Measurements from ENCODE around the gene CMC1.
"Not testable (repeated sequence)": the region's sequence is repeated elsewhere in the genome, so short reads cannot be mapped to it uniquely, and the experiment has no call there.

The CMC1 gene, protein sequence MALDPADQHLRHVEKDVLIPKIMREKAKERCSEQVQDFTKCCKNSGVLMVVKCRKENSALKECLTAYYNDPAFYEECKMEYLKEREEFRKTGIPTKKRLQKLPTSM

DNA sequence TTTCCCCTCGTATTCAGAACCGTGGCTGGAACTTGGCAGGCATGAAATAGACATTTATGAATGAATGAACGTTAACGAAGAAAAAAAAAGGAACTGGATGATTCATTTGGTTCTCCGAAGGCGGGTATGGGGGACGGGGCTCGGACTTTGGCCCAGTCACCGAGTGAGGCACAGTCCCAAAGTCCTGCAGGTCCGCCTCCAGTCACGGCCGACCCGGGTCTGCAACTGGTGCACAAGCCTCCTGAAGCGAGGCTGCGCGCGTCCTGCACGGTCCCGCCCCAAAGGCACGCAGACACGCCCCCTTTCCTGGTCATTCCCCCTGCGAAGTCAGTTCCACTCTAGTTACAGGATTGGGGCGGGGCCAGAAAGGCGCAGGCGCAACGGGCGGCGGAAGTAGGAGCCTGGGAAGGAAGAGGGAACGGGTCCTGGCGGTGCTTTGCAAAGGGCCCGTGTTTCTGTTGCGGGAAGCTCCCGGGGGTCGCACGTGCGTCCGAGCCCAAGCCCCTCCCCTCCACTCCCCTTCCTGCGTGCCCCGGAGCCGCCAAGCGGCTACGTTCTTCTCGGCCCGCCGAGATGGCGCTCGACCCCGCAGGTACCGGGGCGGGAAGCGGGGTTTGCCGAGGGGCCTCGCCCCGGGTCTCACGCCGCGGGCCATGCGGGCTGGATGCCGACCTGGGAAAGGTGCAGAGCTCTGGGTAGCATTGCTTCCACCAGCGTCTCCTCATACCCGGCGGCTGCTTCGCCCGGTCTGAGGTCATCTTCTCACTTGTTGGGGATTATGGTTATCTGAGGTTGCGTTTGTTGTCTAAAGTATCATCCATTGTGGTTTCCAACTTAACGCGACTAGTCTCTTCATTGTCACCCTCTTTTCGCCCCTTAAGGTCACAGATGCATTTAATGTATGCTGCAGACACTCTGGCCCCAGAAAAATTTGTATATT lies at the start of gene CMC1:
Gene CMC1 (plus strand): TSS at position 399 of the 940 bp plus-strand sequence. CDS start 175 bp downstream, at position 574.
- DNase-seq: peak; percentile 93 to 97

DNA sequence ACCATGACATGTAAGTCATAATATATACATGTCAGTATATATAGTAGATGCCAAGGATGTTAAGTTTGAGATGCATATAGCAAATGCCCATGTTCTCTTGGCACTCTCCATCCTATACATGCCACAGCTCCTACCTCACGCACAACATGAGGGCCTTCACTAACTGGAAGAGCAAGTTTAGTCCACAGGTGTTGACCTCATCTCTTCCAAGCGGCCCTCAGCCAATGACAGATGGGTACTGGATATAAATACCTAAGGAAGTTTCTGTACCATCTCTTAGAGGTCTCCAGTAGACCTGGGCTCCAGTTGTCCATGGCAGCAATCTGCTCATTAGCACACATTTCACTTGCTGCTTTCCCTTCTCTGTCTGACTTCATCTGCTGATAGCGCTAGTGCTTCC lies 43.3 kb upstream of the CMC1 start:
- no peak for DNase-seq

DNA sequence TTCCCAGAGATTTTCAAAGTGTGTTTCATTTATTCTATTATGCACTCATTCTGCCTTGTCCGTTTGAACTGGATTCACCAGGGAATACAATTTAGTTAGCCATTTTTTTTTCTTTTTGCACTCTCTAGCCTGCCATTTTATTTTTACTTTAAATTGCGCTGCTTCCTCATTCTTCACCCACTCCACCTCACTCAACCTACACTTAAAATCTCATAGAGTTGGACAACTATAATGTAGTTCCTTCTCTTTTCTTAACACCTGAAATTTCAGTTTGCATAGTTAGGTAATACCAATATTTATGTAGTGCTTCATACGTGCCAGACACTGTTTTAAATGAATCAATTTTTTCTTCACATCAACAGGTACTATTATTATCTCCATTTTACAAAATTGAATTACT lies 42.4 kb upstream of the CMC1 start:
- DNase-seq: no peak

DNA sequence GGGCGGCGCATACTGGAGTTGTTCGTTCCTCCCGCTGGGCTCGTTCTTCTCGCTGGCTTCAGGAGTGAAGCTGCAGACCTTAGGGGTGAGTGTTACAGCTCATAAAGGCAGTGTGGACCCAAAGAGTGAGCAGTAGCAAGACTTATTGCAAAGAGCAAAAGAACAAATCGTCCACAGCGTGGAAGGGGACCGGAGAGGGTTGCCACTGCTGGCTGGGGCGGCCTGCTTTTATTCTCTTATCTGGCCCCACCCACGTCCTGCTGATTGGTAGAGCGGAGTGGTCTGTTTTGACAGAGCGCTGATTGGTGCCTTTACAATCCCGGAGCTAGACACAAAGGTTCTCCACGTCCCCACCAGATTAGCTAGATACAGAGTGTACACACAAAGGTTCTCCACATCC lies 41.8 kb upstream of the CMC1 start:
- not testable (repeated sequence) for DNase-seq

DNA sequence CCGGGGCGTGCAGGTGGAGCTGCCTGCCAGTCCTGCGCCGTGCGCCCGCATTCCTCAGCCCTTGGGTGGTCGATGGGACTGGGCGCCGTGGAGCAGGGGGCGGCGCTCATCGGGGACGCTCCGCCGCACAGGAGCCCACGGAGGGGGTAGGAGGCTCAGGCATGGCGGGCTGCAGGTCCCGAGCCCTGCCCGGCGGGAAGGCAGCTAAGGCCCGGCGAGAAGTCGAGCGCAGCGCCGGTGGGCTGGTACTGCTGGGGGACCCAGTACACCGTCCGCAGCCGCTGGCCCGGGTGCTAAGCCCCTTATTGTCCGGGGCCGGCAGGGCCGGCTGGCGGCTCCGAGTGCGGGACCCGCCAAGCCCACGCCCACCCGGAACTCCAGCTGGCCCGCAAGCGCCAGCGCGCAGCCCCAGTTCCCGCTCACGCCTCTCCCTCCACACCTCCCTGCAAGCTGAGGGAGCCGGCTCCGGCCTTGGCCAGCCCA lies 41.0 kb upstream of the CMC1 start:
- DNase-seq: not testable (repeated sequence)

DNA sequence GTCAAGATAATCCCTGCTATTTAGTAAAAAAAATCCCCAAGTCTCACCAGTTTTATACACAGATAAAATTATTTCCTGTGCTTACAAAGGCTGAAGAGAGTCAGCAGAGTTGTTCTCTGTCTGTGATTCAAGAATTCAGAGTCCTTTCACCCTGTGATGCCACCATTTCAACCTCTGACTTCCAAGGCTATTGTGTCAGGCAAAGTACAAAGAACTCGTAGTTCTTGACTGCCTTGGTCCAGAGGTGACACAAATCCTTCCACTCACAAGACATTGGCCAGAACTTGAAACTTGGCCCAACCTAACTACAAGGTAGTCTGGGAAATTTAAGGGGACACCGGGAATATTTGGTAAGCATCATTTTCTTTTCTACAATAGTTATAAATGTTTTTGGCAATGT lies 34.9 kb upstream of the CMC1 start:
- DNase-seq: no peak

DNA sequence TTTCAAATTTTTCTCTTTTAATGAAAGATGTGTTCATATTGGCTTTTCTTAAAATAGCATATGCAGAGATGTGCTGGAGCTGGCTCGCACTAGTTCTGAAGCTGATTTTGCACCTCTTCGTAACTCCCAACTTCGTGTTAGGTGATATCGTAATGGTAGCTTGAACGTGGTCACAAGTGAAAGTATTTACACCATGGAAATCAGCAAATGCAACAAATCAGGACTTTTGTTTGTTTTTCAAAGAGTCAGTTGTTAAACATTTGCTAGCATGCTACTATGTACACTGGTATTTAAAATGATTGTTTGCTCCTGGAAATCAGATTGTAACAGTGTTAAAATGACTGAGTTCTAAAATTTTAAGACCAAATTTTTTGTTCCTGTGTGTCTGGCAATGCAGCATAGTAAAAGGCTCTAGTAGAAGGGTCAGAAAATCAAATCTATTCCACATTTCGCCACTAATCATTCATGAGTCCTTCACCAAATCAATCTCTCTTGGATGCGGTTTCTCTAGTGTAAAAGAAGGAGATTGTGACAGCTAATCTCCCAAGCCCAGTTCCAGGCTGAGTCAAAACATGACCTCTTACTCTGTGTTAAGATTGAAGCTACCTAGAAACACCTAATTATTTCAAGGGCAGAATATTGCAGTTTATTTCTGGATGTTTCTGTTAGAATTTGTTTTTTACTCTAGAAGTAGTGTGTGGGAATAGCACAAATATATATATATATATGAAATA lies 34.3 kb upstream of the CMC1 start:
- no peak for DNase-seq

DNA sequence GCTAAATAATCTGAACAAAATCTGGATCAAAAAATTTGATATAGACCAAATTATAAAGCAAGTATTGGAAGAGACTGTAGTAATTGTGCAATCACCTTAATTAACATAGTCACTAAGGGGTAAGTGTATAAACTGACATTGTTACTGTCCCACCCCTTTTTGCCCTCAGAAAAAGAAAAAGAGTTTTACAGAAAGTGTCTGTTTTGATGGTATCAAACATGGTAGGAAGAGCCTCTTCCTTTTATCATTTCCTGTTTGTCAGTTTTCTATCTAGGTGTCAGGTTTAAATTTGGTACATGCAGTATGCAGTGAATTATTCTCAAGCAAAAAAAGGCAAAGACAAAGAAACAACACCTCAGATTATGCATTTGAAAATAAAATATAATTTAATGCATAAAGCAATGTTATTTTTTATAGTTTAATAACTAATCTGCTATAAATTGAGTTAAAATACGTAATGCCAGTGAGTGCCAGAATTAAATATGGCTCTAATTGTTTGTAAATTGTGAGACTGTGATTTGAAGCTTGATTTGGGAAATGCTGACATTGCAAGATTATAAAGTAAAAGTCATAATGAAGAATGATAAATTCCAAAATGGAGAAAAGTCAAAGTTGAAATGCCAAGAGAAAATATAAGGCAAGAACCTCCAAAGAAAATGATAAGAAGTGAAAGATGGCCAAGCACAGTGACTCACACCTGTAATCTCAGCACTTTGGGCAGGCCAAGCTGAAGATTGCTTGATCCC lies 30.3 kb upstream of the CMC1 start:
- DNase-seq: no peak

DNA sequence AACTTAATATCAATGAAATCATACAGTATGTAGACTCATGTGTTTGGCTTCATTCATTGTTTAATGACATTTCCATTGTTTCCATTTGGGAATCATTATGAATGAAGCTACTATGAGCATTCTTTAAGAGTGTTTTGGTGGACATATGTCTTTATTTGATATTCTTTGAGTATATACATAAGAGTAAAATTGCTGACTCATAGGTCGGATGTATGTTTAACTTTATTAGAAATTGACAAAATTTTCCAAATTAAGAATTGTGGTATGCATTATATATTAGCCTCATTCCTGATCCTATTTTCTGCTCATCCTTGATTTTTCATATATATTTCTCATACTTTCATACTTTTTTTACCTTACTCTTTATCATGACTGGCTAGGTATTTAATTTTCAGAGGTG lies 28.7 kb upstream of the CMC1 start:
- DNase-seq: no peak

DNA sequence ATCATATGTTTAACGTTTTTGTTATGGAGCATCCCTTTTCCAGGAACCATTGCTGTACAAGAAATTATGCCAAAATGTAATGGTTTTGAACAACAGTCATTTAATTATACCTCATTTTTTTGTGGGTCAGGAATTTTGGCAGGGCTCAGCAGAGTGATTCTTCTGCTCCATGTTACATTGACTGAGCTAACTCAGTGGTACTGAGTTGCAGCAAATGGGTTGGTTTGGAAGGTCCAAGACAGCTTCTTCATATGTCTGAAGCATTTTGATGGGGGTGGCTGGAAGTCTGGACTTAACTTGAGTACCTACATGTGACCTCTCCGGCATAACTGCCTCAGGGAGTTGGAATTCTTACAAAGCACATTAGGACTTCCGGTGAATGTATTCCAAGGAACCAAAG lies 26.0 kb upstream of the CMC1 start:
- no peak for DNase-seq

DNA sequence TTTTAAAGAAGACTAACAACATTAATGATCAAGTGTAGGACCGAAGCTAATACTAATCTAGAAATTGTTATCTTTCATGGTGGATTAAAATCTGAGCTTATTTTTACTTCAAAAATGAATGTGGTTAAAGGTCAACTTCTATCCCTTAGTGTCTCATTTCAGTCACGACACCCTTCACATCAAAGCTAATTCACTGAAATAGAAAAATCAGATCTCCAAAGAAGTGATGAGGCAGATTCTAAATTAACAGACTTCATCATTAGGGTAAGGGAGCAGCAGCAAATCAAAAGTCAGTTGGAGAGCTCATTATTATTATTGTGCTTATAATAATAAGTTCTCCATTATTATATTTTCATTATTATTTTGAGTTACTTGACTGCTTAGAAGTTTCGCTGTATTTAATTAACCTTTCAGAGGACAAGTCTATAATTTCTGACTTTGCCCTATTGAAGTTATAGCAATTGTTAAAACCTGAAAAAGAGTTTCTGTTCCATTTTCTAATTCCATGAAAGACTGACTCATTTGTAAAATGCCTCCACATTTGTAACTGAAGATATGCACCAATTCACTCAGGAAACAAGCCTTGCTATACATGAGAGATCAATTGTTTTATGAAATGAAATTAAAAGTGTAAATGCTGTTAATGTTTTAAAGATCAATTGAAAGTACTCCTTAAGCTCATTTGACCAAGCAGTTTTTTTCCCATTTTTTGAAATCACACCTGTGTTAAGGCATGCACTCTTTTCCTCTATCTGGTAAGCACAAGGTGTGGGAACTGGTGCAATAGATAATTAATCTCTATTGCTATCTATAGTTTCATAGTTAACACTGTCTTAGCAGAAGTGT lies 23.1 kb upstream of the CMC1 start:
- no peak for DNase-seq

DNA sequence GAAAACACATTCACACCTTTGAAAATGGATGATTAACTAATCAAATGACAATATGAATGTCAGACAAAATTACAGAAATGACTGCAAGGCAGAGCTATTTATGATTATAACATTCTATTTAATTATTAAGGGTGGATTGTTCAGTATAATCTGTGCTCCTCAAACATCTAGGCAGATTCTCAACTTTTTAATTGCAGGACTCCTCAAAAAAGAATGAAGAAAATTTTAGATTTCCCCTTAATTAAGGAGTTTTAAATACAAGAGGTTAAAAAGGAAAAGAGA lies 22.6 kb upstream of the CMC1 start:
- no peak for DNase-seq

DNA sequence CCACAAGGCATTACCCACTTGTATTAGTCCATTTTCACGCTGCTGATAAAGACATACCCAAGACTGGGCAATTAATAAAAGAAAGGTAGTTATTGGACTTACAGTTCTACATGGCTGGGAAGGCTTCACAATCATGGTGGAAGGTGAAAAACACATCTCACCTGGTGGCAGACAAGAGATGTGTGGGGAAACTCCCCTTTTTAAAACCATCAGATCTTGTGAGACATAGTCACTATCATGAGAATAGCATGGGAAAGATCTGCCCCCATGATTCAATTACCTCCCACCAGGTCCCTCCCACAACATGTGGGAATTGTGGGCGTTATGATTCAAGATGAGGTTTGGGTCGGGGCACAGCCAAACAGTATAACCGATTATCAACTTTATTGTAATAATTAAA lies 17.0 kb upstream of the CMC1 start:
- no peak for DNase-seq

DNA sequence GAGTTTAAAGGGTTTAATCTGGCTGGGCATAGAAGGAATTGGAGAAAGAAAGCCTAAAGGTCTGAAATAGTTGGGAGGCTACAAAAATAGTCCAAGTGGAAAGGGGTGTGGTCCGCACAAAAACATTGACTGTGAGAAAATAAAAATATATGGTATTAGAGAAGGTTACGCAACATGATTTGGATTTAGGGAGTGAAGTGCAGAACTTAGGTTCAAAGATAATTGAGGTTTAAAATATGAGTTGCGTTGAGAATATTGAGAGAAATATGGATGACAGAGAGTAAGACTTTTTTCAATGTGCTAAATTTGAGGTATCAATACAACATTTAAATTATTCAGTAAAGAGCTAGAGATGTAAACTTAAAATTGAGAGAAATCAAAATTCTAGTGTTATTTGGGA lies 15.4 kb upstream of the CMC1 start:
- no peak for DNase-seq

DNA sequence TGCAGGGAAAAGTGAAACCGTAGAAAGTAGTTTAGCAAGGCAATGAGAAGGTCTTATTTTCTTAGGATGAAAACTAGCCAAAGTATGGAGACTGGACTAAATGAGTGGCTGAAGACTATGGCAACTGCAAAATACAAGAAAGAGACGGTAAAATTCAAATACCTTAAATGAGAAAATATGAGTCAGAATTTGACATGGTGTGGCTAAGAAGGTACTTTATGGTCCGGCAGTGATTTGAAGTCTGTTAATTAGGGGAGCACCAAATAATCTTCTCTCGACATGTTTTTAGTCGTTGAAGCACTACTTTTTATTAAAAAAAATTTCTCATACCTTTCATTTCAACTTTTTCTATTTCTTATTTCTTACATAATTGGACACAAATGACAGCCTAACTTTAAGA lies 12.8 kb upstream of the CMC1 start:
- no peak for DNase-seq

DNA sequence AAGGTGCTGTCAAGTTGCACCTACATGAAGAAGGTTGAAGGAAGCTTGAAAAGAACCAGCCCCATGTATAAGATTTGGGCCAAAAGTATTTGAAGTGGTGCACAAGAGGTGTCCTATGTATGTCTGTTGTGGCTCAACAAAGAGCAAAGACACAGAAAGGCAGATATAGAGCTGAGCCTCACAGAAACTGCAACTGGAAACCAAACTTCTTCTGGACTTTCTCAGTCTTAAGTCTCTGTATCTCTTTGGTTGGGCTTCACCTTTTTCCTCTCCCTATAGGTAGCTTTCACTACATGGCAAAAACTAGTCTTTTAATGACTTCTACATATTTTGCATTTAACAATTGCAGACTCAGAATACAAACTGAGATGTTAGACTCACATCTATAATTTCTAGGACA lies 8.8 kb upstream of the CMC1 start:
- no peak for DNase-seq

DNA sequence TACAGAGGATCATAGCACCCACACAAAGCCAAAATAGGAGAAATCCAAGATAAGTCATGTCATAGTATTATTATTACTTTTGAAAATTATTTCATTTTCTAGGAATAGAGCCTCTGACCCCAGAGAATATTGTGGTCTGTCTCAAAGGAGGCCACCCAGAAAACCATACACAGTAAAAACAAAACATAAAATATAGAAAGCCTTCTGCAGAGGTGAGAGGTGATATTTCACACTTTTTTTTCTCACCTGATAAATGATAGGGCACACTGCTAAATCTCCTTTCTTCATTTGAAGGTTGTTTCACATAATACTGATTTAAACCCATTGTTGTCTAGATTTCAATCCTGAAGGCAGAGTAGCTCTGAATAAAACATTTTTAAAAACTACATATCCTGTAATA lies 7.0 kb upstream of the CMC1 start:
- DNase-seq: no peak

DNA sequence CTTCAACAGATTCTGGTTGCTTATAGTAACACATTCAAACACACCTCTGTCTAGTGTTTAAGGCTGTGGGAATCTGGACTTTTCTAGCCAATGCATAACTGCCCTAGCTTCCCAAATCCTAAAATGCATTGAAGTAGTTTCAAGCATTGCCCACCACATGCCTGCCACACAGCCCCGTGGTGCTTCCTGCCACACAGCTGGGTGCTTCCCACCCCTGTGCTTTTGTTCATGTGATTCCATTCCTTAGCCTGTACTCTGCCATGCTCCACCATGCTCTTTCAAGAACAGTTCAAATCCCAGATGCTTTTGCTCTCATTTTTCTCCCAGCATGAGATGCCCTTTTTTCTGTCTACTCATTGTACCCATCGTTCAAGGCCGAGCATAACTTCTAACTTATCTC lies 2.3 kb upstream of the CMC1 start:
- DNase-seq: no peak

DNA sequence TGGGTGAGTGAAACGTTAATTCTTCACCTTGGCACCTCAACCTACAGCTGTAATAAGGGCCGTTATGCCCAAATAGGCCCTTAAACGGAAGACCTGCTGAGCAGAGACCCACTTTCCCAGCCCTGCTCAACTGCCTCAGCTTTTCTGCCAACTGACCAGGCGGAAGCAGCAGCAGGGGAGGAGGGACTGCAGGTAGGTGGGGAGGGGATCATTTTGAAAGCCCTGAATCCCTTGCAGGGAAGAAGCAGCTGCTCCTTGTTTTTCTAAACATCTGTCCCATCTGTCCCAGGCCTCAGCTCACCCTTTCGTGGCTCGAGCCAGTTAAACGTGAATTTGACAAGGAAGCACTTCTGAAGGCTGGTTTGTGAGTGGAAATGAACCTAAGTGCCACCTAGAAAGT lies 978 bp upstream of the CMC1 start:
- peak; percentile 76 to 94 for DNase-seq

DNA sequence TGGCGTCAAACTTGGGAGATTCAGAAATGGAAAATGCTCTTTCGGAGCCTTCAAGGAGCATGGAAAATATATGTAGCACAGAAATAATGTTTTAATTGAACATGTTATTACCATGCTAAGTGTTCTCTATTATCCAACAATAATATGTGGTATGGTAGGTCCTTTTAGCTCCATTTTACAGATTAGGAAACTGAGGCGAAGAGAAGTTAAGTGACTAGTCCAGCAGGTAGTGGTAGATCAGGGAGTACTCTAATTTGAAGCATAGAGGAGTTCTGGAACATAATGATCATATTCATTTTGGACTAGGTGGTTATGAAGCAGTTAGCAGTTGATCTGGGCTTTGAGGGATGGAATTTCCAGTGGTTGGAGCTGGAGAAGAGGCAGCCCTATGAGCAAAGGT lies 1.1 kb downstream of the CMC1 start:
- no peak for DNase-seq

DNA sequence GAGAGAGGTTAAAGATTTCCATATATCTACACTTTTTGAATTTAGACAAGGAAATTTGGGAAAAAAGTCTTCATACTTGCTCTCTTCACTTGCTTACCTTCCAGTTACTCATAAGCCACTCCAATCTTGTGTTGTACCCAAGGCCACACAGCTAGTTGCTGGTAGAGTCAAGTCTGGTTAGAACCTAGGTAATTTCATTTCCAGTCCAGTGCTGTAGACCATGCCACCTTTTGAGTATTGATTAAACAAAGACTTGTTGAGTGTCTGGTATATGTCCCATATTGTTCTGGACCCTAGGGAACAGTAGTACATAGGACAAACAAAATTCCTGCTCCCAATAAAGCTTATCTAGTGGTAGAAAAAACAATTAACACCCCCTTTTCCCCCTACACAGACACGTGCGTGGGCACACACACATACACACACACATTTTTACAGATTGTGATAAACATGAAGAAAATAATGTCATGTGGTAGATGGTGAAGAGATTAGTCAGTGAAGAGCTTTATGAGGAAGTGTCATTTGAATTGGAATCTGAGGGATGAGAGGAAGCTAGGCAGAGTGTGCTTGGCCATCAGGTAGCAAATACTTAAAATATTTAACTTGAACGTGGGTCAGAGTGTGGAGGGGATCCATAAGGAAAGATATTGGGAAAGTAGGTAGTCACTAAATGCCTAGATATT lies 2.1 kb downstream of the CMC1 start:
- no peak for DNase-seq

DNA sequence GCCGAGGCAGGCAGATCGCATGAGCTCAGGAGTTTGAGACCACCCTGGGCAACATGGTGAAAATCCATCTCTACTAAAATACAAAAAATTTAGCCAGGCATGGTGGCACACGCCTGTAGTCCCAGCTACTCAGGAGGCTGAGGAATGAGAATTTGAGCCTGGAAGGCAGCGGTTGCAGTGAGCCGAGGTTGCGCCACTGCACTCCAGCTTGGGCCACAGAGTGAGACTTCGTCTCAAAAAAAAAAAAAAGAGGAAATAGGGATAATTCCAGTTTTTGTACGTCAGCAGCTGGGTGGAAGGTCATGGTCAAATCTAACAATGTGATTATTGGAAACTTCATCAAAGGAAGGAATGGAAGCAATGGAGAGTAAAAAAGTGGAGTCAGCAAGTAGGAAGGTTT lies 3.1 kb downstream of the CMC1 start:
- DNase-seq: no peak

Measured in NCI-H524 (cell line).